Measurements from ENCODE around the gene ERBB4. TPM values are rescaled to one million over a fixed set of nuclear protein-coding genes. Genes with fewer than 3 reads are reported as not detected.
"Not testable (repeated sequence)": the region's sequence is repeated elsewhere in the genome, so short reads cannot be mapped to it uniquely, and the experiment has no call there.

Gene ERBB4
- total RNA-seq, 1 donor from 2014 or later = 5.5 TPM

DNA sequence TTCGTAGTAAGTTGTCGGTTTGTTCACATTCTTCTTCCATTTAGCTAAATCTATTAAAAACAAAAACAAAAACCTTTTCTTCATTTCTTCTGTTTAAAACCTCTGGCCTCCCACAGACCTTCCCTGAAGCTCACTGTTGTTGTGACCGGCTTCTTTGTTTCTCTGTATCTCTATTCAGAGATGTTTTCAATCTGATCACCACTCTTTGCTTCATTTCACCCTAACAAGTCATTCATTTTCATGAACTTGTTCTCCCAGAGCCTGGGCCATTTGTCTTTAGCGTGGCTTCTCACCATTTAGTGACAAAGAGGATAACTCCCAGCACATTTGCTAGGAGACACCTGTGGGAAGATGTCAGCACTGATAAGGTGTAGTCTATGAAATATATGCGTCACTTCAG is 794.2 kb downstream of the ERBB4 start:
- no peak for DNase-seq (ENCODE audit: low spot score)

- no peak for DNase-seq (ENCODE audit: low spot score)
Measured at GRCh38 chr2:211741966-211742365, 796.6 kb downstream of the ERBB4 start.

- no peak for DNase-seq (ENCODE audit: low spot score)
Measured at GRCh38 chr2:211737282-211737681, 801.3 kb downstream of the ERBB4 start.

DNA sequence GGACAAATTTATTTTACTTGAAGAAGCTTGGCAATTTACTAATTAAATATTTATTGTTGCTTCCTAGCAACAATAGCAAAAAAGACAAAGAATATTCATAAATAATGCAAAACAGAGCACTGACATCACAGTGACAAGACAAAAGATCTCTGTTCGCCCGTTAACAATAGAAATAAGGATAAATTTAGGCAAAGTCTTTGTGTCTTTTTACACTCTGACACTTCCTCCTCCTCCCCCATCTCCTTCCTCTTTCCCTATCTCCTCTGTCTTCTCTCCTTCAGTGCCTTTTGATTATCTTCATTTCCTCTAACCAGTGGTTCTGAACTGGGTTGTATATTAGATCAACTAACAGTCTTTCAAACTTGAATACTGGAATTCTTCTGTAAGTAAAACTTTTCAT is 808.4 kb downstream of the ERBB4 start:
- DNase-seq (ENCODE audit: low spot score) = no peak

DNA sequence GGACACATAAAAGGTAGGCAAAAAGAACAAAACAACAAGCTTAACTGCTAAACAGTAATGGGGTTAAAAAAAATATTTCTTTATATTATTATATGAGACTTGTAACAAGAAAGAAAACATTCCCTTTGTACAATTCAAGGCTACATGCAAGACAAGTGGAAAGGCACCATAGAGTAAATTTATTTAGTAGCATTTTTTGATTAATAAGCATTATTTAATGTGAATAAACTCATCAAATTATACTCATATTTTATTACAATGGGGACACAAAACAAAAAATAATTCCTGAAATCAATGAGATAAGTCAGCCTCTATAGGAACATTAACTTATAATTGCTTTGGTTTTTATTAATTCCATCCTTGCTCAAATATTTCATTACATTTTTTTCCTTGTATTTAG is 809.2 kb downstream of the ERBB4 start:
- no peak for DNase-seq (ENCODE audit: low spot score)

DNA sequence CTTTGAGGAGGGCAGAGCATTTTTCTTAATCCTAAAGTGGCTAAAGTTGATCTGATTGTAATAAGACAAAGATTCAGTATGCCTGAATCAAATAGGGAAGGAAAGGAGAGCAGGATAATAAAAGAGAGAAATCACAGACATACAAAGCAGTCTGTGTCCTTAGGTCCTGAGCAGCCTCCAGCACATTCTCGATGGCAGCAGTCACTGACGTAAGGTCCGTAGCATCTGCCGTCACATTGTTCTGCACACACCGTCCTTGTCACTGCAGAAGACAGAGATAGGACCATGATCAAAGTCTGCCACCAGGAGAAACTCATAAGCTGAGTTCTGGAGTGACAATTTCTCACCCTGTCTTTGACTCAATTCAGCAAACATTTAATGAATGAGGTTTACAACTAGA is 813.7 kb downstream of the ERBB4 start:
- no peak for DNase-seq (ENCODE audit: low spot score)

GRCh38 chr2:211723398-211723797 is 815.2 kb downstream of the ERBB4 start:
- no peak for DNase-seq (ENCODE audit: low spot score)

GRCh38 chr2:211722928-211723327 is 815.7 kb downstream of the ERBB4 start:
- no peak for DNase-seq (ENCODE audit: low spot score)

DNA sequence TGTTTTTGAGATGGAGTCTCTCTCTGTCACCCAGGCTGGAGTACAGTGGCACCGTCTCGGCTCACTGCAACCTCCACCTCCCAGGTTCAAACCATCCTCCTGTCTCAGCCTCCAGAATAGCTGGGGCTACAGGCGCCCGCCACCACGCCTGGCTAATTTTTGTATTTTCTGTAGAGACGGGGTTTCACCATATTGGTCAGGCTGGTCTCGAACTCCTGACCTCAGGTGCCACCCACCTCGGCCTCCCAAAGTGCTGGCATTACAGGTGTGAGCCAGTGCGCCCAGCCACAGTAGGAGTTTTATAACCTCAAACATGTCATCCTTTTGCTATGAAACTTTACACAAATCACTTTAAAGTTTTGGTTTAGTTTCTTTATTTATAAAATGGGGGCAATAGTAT is 816.7 kb downstream of the ERBB4 start:
- not testable (repeated sequence) for DNase-seq (ENCODE audit: low spot score)

GRCh38 chr2:211709389-211709788 is 829.2 kb downstream of the ERBB4 start:
- DNase-seq (ENCODE audit: low spot score) = no peak

DNA sequence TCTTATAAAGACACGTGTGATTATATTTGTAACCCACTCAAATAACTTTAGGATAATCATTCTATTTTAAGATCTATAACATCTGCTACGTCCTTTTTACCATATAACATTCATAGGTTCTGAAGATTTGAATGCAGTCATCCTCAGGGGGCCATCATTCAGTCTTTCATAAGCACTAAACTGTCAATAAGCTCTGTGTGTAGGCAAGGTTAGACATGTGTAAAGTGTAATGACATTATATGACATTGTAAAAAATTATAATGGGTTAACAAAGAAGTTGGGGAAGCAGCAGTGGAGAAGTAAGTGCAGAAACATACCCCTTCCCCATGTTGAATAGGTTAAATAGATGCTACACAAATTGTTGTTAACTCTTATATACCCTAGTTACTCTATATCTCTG is 845.9 kb downstream of the ERBB4 start:
- no peak for DNase-seq (ENCODE audit: low spot score)

GRCh38 chr2:211690736-211691135 is 847.9 kb downstream of the ERBB4 start:
- peak; percentile 14 for DNase-seq (ENCODE audit: low spot score)

- DNase-seq (ENCODE audit: low spot score) = no peak
Measured at GRCh38 chr2:211688196-211688595, 850.4 kb downstream of the ERBB4 start.

DNA sequence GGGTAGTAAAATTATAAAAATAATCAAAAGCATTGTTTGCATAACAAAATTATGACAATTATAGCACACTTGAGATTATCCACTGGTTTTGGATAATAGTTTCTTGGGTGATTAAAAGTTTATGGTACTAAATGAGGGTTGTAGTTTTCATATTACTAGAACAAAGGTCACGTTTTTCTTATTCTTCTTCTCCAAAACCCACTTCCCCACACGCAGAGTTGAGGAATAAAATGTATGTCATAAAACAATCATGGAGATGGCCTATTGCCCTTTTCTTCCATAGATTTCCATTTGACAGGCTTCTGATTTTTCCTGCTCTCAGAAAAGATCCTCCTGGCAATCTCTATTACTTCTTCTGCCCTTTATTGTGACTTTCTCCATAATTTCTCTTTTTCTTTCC is 863.9 kb downstream of the ERBB4 start:
- DNase-seq (ENCODE audit: low spot score) = no peak

DNA sequence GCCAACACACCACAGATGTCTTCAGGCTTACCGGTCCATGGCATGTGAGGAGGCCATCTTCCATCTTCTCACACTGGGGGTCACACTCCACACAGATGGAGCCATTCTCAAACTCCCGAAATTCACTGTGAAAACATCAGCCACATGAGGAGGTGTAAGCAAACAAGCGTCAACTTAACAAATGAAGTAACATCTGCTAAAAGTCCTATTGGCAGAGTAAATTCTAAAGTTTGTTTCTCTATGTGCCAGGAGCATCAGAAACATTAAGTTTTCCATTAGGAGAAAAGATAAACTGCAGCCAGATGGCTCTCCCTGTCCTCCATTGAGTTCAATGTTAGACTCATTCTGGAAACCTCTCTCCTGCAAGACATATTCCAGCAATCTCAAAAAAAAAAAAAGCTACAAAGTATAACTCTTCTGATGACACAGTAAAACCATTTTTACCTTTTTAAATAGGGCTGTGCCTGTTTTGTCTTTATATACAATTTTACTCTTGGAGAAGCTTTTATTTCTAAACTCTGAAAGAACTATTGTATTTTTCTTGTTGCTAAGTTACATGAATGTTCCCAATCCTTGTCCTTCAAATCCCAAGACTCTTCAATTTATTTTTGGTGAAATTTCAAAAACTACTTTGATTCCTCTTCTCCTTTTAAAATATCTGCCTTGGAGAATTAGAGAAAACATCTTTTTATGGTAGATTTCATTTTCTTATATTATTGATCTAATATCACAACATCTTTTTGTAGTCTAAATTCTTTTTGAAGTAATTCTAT is 865.3 kb downstream of the ERBB4 start:
- no peak for DNase-seq (ENCODE audit: low spot score)

DNA sequence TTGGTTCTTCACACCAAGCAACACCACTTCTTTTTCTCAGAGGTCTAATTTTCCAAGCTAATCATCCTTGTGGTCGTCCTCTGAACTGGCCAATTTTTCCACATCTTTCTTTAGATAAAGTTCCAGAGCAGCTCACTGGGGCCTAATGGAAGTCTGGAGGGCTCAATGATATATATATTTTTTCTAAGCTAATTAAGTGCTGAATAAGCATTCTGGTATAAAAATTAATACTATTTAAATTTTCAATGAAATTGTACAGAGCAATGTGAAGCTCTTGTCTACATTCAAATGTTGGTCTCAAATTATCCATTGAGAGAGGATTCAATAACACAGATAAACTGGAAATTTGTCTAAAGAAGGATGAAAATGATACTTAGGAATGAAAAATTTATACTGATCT is 866.6 kb downstream of the ERBB4 start:
- no peak for DNase-seq (ENCODE audit: low spot score)

DNA sequence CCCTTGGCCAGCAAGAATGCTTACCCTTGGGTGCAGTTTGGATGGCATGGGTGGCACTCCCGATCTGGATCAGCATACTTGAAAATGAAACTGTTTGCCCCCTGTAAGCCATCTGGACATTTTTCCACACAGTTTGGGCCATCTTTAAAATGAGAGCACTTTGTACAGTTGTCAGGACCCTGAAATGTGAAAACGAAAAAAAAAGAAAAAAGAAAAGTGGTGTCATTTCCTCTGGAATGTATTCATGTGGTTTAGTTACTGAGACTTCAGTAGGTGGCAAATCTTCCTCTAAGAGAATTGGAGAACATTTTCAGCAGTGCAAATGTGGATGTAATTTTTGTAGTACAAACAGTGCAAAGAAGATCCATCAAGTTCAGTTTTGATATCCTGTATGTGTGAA is 873.3 kb downstream of the ERBB4 start:
- no peak for DNase-seq (ENCODE audit: low spot score)

- no peak for DNase-seq (ENCODE audit: low spot score)
Measured at GRCh38 chr2:211664321-211664720, 874.3 kb downstream of the ERBB4 start.

DNA sequence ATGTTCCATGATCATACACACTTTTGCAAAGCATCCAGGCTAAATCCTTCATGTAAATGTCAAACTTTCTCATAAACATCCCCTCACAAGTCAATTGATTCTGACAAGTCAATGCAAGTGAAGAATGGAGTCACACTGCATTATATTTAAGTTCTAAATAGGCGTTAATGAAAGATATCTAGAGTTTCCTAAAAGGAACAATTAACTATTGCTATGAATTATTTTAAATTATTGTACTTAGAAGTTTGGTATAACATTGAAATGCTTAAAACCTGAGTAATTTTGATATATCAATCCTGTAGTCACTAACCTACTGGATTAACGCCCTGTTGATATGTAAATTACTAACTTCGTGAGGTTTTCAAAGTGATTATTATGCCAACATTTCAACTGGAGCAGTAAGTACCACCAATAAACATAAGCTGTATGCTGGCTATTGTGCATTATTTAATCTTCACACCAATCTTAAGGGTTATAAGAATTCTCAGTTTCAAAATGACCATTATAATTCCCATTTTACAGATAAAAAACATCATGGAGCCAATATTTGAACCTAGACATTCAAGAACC is 884.3 kb downstream of the ERBB4 start:
- DNase-seq (ENCODE audit: low spot score) = no peak

GRCh38 chr2:211652327-211652726 is 886.3 kb downstream of the ERBB4 start:
- DNase-seq (ENCODE audit: low spot score) = no peak

DNA sequence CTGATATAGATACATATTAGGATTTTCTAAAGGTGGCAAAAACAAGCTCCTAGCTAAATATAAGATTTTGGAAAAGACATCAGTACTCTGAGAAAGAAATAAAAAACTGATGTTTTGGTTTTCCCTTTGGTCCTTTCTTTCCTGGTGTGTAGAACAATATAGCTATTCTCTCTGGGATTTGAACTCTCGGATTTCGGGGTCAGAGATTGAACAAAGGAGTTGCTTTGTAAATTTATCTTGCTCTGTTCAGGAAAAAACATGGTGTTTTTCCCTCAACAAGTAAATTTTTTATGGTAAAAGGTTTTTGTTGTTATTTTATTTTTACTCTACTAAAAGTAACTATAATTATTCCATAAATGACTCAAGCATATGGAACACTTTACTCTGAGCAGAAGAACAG is 889.3 kb downstream of the ERBB4 start:
- no peak for DNase-seq (ENCODE audit: low spot score)

- no peak for DNase-seq (ENCODE audit: low spot score)
Measured at GRCh38 chr2:211631503-211631902, 907.1 kb downstream of the ERBB4 start.

GRCh38 chr2:211623096-211623495 is 915.5 kb downstream of the ERBB4 start:
- DNase-seq (ENCODE audit: low spot score) = no peak

DNA sequence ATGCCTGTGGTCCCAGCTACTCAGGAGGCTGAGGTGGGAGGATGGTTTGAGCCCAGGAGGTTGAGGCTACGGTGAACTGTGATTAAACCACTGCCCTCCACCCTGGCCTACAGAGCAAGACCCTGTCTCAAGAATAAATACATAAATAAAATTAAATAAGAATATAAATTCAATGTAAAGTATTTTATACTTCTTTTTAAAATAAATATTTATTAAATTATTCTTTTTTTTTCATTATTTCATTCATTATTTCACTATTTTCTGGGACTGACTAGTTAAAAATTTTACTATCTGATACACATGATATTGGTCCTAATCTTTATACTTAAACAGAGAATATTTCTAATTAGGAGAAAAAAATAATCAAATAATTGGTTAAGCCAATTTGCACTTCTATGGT is 917.6 kb downstream of the ERBB4 start:
- DNase-seq (ENCODE audit: low spot score) = no peak

All from umbilical cord (tissue), 2 donors.